SHP77 (cell line): Measurements from ENCODE around the gene SOST.

ENCODE experiments used
- DNase-seq, 2 experiments: peaks; one replicate each; lab custom pipeline; 2025; lab: John Stamatoyannopoulos, UW

Gene SOST

DNA sequence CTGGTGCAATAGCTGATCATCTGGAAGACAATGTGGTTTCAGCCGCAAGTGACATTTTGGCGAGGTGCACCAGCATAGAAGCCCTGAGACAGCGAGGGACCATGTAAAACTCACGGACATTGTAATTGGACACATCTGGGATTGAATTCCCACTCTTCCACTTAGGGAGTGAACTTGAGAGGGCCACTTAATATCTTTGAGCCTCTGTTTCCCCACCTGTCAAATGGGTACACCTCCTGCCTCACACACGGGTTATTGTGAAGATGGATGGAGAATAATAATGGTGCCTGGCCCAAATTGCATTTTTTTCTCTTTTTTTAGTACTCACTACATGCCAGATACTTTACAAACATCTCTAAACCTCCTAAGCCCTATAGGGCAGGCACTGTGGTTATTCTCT is 51.4 kb downstream of the SOST start:
- no peak for DNase-seq

GRCh38 chr17:43706235-43706634 is 52.4 kb downstream of the SOST start:
- DNase-seq = no peak
